BE2C (cell line): ENCODE results near the gene GPR25.

Source experiments
- DNase-seq: peaks from one replicate; pipeline ENCODE4 v3.0.0-alpha.2; 2020
- H3K27me3 ChIP-seq: fragments of 250-450 bp; sonication (Bioruptor Pico); 2 replicates; pipeline ENCODE4 v1.5.1; 2020; ENCODE audit warnings: mild to moderate bottlenecking
- H3K36me3 ChIP-seq: fragments of 250-450 bp; sonication (Bioruptor Pico); 2 replicates; pipeline ENCODE4 v1.5.1; 2020; ENCODE audit warnings: mild to moderate bottlenecking
- H3K4me1 ChIP-seq: fragments of 250-450 bp; sonication (Bioruptor Pico); 2 replicates; pipeline ENCODE4 v1.5.1; 2020
- H3K4me3 ChIP-seq: 2 replicates; pipeline ENCODE4 v1.5.1; 2011; ENCODE audit warnings: low read depth, low read length
- H3K9me3 ChIP-seq: fragments of 250-450 bp; sonication (Bioruptor Pico); 2 replicates; pipeline ENCODE4 v1.5.1; 2020
- CTCF ChIP-seq: IDR thresholded peaks from 2 replicates; pipeline ENCODE4 v1.5.1; 2012; ENCODE audit warnings: mild to moderate bottlenecking, low read depth, low read length

GPR25 gene

GRCh38 chr1:200874694-200875093 is 1.9 kb downstream of the GPR25 start:
- Histone ChIP-seq H3K4me1 (no peaks in the 10 kb centered on the region), H3K9me3 (no peaks in the 10 kb centered on the region; the same call in 1 of the 2 replicates), H3K4me3 (no peak overlapping the region), H3K36me3 (no peaks in the 10 kb centered on the region), H3K27me3 (peaks cover 24% of the 10 kb centered on the region)
- no peak for TF ChIP-seq CTCF
- no peak for DNase-seq

- Histone ChIP-seq H3K4me1 (no peaks in the 10 kb centered on the region), H3K27me3 (peaks cover 24% of the 10 kb centered on the region), H3K36me3 (no peaks in the 10 kb centered on the region), H3K9me3 (no peaks in the 10 kb centered on the region; the same call in 1 of the 2 replicates), H3K4me3 (no peak overlapping the region)
- DNase-seq, result no peak
- TF ChIP-seq CTCF, result no peak
Observed at GRCh38 chr1:200875416-200875815, 2.6 kb downstream of the GPR25 start.

- no peak for DNase-seq
- Histone ChIP-seq H3K4me3 (no peak overlapping the region), H3K27me3 (peaks cover 24% of the 10 kb centered on the region), H3K36me3 (no peaks in the 10 kb centered on the region), H3K4me1 (no peaks in the 10 kb centered on the region), H3K9me3 (no peaks in the 10 kb centered on the region; the same call in 1 of the 2 replicates)
- no peak for TF ChIP-seq CTCF
Observed at GRCh38 chr1:200877010-200877409, 4.2 kb downstream of the GPR25 start.

GRCh38 chr1:200877839-200878551 is 5.2 kb downstream of the GPR25 start:
- no peaks in the 10 kb centered on the region for H3K4me1 ChIP-seq
- TF ChIP-seq CTCF, result no peak
- H3K27me3 ChIP-seq, result peaks cover 24% of the 10 kb centered on the region
- no peaks in the 10 kb centered on the region; the same call in 1 of the 2 replicates for H3K9me3 ChIP-seq
- H3K36me3 ChIP-seq, result no peaks in the 10 kb centered on the region
- no peak for DNase-seq
- H3K4me3 ChIP-seq, result no peak overlapping the region

GRCh38 chr1:200880212-200880611 is 7.4 kb downstream of the GPR25 start:
- peaks cover 22% of the 10 kb centered on the region for H3K27me3 ChIP-seq
- no peak for DNase-seq

More at GRCh38 chr1:200880212-200880611, 7.4 kb downstream of the GPR25 start:
- no peaks in the 10 kb centered on the region for H3K36me3 ChIP-seq
- no peaks in the 10 kb centered on the region for H3K9me3 ChIP-seq
- H3K4me3 ChIP-seq, result no peak overlapping the region
- no peak for TF ChIP-seq CTCF
- H3K4me1 ChIP-seq, result no peaks in the 10 kb centered on the region
